GM12892 (cell line): Measurements from ENCODE around the gene RNU6-7.

Experiments
- POLR2A ChIP-seq: IDR thresholded peaks from 2 replicates; pipeline ENCODE4 v1.6.1; 2011; ENCODE audit warnings: low read depth, low read length, control low read depth
- POLR2AphosphoS5 ChIP-seq: IDR thresholded peaks from 2 replicates; pipeline ENCODE4 v1.6.1; 2011; ENCODE audit warnings: low read depth, low read length, control low read depth

DNA sequence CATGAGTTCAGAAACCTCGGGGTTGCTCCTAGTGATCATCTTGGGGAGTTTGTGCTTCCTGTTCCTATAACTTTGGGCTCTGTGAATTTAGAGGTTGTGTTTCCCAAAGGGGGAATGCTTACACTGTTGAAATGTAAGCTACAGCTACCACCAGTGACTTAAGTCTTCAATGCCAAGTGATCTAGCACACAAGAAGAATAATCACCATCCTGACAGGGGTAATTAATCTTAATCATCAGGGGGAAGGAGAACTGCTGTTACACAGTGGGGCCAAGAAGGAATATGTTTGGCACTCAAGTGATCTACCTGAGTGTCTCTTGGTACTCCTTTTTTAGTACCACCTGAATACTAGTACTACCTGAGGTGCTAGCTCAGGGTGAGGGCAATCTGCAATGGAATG lies 34.9 kb upstream of the RNU6-7 start:
- TF ChIP-seq POLR2AphosphoS5 (no peak), POLR2A (no peak)
